Spleen (tissue), 11 donors: ENCODE results near the gene KCNG2. TPM values are rescaled to one million over a fixed set of nuclear protein-coding genes. Genes with fewer than 3 reads are reported as not detected.

Source experiments
- DNase-seq: peaks from one replicate; pipeline ENCODE4 v3.0.0-alpha.2; 2020
- H3K27ac ChIP-seq, 8 donors: fragments of 200-600 bp; sonication (generic) in 7 of 8; 1 replicate in 4 of 8; 2 replicates in 4 of 8; pipeline versions ENCODE4 v1.5.0 to v1.8.0; 2016 to 2021; ENCODE audit warnings: inconsistent platforms in 4 of 8, mild to moderate bottlenecking in 4 of 8, moderate library complexity in 1 of 8
- H3K27me3 ChIP-seq, 7 donors: fragments of 200-600 bp; sonication (generic) in 6 of 7; replicated peaks in 1 of 7; 1 replicate in 4 of 7; 2 replicates in 3 of 7; pipeline versions ENCODE4 v1.5.0 to v1.8.0; 2016 to 2021; ENCODE audit warnings: inconsistent platforms in 3 of 7, mild to moderate bottlenecking in 1 of 7
- H3K36me3 ChIP-seq, 6 donors: fragments of 200-600 bp; sonication (generic) in 5 of 6; 1 replicate in 4 of 6; 2 replicates in 2 of 6; pipeline versions ENCODE4 v1.5.0 to v1.8.0; 2016 to 2021; ENCODE audit warnings: inconsistent platforms in 2 of 6
- H3K4me1 ChIP-seq, 6 donors: fragments of 200-600 bp; sonication (generic) in 5 of 6; 1 replicate in 3 of 6; 2 replicates in 3 of 6; pipeline versions ENCODE4 v1.5.0 to v1.8.0; 2016 to 2021; ENCODE audit warnings: inconsistent platforms in 3 of 6
- H3K4me3 ChIP-seq, 8 donors: fragments of 200-600 bp; sonication (generic) in 7 of 8; 1 replicate in 4 of 8; 2 replicates in 4 of 8; pipeline versions ENCODE4 v1.5.0 to v1.8.0; 2016 to 2021; ENCODE audit warnings: inconsistent platforms in 4 of 8, mild to moderate bottlenecking in 4 of 8, moderate library complexity in 2 of 8
- H3K9me3 ChIP-seq, 8 donors: fragments of 200-600 bp; sonication (generic) in 7 of 8; 1 replicate in 4 of 8; 2 replicates in 4 of 8; pipeline versions ENCODE4 v1.5.0 to v1.8.0; 2016 to 2021; ENCODE audit warnings: inconsistent platforms in 4 of 8
- POLR2A ChIP-seq, 3 donors: fragments of 450-650 bp; IDR thresholded peaks; one replicate each; pipeline ENCODE4 v1.5.1; 2017; ENCODE audit warnings: antibody characterized with exemption in 3 of 3, mild to moderate bottlenecking in 1 of 3
- POLR2AphosphoS5 ChIP-seq, 3 donors: sonication (generic); formaldehyde crosslinking; IDR thresholded peaks; one replicate each; pipeline ENCODE4 v1.5.1; 2017; ENCODE audit warnings: antibody characterized with exemption in 3 of 3
- WGBS, 5 donors: extraction: QIAGEN DNeasy Blood & Tissue Kit in 3 of 5; methylation state at CpG; one replicate each; pipeline versions ENCODE4 v1.1.5 to v1.1.7; 2013 to 2018; 5-methylcytosine and 5-hydroxymethylcytosine counted together
- intact Hi-C: fragments of 100-400 bp; cut with DNase I; formaldehyde crosslinking; loops from one replicate; pipeline ENCODE4 v1.15.0; 2023; ENCODE audit warnings: low total_unique reads
- polyA plus RNA-seq, 3 donors: library from polyadenylated mRNA; stranded (reverse); fragments of 200-250 nt; gene quantifications; one replicate each; pipeline ENCODE4 v1.2.1, GENCODE V29; 2013
- total RNA-seq, 7 donors: library from RNA; depleted of rRNA in 3 of 7; stranded (reverse); fragments of >200 nt in 3 of 7; fragmentation: NEBNext Ultra II Directional in 4 of 7; extraction: Animal tissue kit (Norgen Biotek cat#: 25700) in 4 of 7; gene quantifications; one replicate each; pipeline versions ENCODE4 v1.1.0 to v1.2.1, GENCODE V29; 2016 to 2021
- TF ChIP-seq, protein P1 (sequence below), 11 experiments: fragments of 200-600 bp in 7 of 11; fragments of 450-650 bp in 4 of 11; sonication (generic) in 4 of 11; IDR thresholded peaks in 8 of 11; conservative IDR thresholded peaks in 3 of 11; 1 replicate in 7 of 11; 2 replicates in 4 of 11; pipeline versions ENCODE4 v1.4.0 to v1.8.0; 2016 to 2021; ENCODE audit warnings: antibody characterized with exemption in 11 of 11, inconsistent platforms in 4 of 11, mild to moderate bottlenecking in 1 of 11
- donor health status: healthy with polysubstance abuse.
- donor health status: DM: no; HTN: no; CAD: no; lungs with moderate emphysema.
- donor health status: DM: no; HTN: no; CAD: no.
- donor health status: Bipolar disorder and iron deficiency.
- donor health status: healthy.
- donor health status: DM: no; HTN: no; CAD: no.
- donor health status: DM: yes; HTN: yes; CAD: no.

Gene KCNG2
- total and polyA plus RNA-seq, 10 donors = 0.15 to 3.2 (median 0.38) TPM; not detected in 1

DNA sequence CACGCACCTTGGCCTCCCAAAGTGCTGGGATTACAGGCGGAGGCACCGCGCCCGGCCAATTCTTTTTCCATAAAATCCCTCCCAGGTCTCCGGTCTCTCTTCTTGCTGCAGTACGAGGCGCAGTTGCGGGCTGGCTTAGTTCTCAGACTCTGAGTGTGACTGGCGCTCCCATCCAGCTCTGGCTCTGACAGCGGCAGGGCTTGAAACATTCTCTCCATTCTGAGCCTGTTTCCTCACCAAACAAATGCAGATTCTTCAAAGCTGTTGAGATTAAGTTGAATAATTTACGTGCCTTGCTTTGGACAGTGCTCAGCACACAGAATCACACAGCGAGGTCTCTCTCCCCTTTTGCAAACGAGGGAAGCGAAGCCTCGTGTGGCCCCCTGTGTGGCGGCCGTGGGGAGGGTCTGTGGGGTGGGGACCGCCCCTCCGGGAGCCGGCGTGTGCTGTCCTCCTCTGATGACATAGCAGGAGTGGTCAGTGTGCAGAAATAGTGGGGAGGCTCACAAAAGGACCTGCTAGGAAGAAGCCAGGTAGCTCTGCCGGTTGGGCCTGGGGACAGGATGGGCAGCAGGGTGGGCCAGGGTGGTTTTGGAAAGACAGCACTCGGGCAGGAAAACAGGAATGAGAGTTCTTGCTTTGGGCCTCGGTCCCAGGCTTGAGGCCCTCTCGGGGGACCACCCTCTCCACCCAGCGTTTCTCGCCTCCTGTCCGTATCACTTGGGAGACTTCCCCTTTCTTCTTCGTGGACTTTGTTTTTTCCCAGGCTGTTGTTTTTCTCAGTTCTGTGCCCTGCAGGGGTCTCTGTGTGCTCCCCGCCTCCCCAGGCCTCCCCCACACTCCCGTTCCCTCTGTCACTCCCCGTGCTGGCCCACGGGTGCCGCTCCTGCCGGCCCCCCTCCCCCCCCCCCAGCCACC lies 75.0 kb downstream of the KCNG2 start:
- Histone ChIP-seq H3K36me3 (no peaks in the 10 kb centered on the region), H3K9me3 (no peaks in the 10 kb centered on the region), H3K4me1 (peaks cover 0 to 6% (median 0%) of the 10 kb centered on the region in 6 donors), H3K4me3 (no peak overlapping the region), H3K27me3 (peaks cover 0 to 43% (median 0%) of the 10 kb centered on the region in 7 donors), H3K27ac (no peak overlapping the region)
- no peak for TF ChIP-seq POLR2A (IDR thresholded peaks at IDR 0.05)
- TF ChIP-seq, protein P1, sequence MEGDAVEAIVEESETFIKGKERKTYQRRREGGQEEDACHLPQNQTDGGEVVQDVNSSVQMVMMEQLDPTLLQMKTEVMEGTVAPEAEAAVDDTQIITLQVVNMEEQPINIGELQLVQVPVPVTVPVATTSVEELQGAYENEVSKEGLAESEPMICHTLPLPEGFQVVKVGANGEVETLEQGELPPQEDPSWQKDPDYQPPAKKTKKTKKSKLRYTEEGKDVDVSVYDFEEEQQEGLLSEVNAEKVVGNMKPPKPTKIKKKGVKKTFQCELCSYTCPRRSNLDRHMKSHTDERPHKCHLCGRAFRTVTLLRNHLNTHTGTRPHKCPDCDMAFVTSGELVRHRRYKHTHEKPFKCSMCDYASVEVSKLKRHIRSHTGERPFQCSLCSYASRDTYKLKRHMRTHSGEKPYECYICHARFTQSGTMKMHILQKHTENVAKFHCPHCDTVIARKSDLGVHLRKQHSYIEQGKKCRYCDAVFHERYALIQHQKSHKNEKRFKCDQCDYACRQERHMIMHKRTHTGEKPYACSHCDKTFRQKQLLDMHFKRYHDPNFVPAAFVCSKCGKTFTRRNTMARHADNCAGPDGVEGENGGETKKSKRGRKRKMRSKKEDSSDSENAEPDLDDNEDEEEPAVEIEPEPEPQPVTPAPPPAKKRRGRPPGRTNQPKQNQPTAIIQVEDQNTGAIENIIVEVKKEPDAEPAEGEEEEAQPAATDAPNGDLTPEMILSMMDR (IDR thresholded peaks at IDR 0.05 in 8 of 11, conservative IDR thresholded peaks at IDR 0.05 in 3 of 11) = no peak
- no peak for TF ChIP-seq POLR2AphosphoS5 (IDR thresholded peaks at IDR 0.05)
- intact Hi-C loops = no loop called here
- 47 to 55% (median 53%) methylated on average over 33 to 36 of the region's 36 CpGs for WGBS, 5 donors
- DNase-seq = peak; percentile 41

DNA sequence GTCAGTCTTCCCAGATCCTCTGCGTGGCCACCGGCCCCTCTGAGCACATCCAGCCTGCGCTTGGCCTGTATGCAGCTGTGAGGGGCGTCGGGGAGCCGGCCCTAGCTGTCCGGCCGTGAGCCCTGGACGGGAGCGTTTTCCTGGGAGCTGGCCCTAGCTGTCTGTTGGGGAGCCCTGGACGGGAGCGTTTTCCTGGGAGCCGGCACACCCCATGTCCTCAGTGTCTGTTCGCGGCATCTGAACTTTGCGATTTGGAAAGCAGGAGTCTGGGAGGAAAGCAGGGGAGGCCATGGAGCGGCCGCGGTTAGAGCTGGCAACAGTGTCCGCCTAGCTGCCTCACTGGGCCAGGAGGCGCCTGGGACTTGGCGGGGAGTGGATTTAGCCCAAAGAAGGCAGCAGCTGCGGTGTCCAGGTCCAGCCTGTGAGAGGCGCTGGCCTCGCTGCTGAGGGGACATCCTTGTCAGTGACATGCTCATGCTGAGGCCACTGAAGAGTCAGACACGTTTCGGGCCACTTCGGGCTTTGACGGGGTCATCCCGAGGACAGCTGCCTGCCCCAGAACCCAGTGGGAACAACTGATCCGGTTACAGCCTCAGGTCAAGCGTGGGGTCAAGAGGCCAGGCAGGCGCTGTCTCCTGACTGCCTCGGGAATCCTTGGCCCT lies 75.8 kb downstream of the KCNG2 start:
- Histone ChIP-seq H3K4me1 (peaks cover 0 to 6% (median 0%) of the 10 kb centered on the region in 6 donors), H3K27ac (no peak overlapping the region), H3K36me3 (no peaks in the 10 kb centered on the region), H3K4me3 (no peak overlapping the region), H3K27me3 (peaks cover 0 to 43% (median 0%) of the 10 kb centered on the region in 7 donors), H3K9me3 (peaks cover 0 to under 1% (median 0%) of the 10 kb centered on the region in 8 donors)
- DNase-seq = peak; percentile 63
- TF ChIP-seq POLR2AphosphoS5 (IDR thresholded peaks at IDR 0.05) (no peak), POLR2A (IDR thresholded peaks at IDR 0.05) (no peak)
- TF ChIP-seq, protein P1 (IDR thresholded peaks at IDR 0.05 in 8 of 11, conservative IDR thresholded peaks at IDR 0.05 in 3 of 11) = no peak
- WGBS, 5 donors = 72 to 80% (median 73%) methylated on average over 24 to 34 of the region's 34 CpGs
- intact Hi-C loops = no loop called here

- intact Hi-C loops = no loop called here
- peaks cover 0 to 6% (median 0%) of the 10 kb centered on the region in 6 donors for H3K4me1 ChIP-seq
- 77 to 91% (median 81%) methylated on average over 16 to 24 of the region's 24 CpGs for WGBS, 5 donors
Observed at GRCh38 chr18:79874553-79875530, 77.1 kb downstream of the KCNG2 start.

More at GRCh38 chr18:79874553-79875530, 77.1 kb downstream of the KCNG2 start:
- TF ChIP-seq POLR2AphosphoS5 (IDR thresholded peaks at IDR 0.05) = no peak
- TF ChIP-seq, protein P1 (IDR thresholded peaks at IDR 0.05 in 8 of 11, conservative IDR thresholded peaks at IDR 0.05 in 3 of 11) = no peak
- no peak for TF ChIP-seq POLR2A (IDR thresholded peaks at IDR 0.05)
- peak; percentile 43 for DNase-seq
- no peak overlapping the region for H3K27ac ChIP-seq
- H3K9me3 ChIP-seq = peaks cover 0 to 10% (median 4%) of the 10 kb centered on the region in 8 donors
- H3K4me3 ChIP-seq = no peak overlapping the region
- H3K27me3 ChIP-seq = peaks cover 0 to 43% (median 0%) of the 10 kb centered on the region in 7 donors
- no peaks in the 10 kb centered on the region for H3K36me3 ChIP-seq
